ENCODE measurements around the gene NSD1.

DNA sequence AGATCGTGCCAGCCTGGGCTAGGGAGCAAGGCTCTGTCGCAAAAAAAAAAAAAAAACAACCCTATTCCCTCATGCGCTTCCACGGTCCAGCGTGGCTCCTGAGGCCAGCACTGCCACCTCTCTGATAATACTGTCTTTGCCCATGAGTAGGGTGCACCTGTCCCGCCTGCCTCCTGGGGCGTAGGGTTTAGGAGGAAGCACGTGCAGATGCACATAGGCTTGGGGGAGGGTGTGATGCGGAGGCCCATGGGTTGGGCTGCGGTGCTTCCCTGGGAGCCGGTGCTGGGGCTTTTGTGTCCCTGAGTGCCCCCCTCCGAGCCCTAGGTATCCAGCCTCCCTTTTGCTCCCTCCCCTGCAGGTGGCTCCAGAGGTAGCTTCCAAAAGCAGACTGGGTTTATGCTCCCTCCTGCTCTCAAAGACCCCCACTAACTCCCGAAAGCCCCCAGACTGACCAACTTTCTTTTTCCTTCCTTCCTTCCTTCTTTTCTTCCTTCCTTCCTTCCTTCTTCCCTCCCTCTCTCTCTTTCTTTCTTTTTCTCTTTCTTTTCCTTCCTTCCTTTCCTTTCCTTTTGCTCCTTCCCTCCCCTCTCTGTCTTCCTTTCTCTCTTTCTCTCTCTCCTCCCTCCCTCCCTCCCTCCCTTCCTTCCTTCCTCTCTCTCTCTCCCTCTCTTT lies 34.0 kb upstream of the NSD1 start:
- TF ChIP-seq, protein P1, sequence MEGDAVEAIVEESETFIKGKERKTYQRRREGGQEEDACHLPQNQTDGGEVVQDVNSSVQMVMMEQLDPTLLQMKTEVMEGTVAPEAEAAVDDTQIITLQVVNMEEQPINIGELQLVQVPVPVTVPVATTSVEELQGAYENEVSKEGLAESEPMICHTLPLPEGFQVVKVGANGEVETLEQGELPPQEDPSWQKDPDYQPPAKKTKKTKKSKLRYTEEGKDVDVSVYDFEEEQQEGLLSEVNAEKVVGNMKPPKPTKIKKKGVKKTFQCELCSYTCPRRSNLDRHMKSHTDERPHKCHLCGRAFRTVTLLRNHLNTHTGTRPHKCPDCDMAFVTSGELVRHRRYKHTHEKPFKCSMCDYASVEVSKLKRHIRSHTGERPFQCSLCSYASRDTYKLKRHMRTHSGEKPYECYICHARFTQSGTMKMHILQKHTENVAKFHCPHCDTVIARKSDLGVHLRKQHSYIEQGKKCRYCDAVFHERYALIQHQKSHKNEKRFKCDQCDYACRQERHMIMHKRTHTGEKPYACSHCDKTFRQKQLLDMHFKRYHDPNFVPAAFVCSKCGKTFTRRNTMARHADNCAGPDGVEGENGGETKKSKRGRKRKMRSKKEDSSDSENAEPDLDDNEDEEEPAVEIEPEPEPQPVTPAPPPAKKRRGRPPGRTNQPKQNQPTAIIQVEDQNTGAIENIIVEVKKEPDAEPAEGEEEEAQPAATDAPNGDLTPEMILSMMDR (IDR thresholded peaks at IDR 0.05 in 2 of 3, conservative IDR thresholded peaks at IDR 0.05 in 1 of 3; ENCODE audit: borderline replicate concordance in 1 of 3, insufficient read depth in 1 of 3, low read depth in 2 of 3, low read length in 2 of 3), result no peak
- TF ChIP-seq, protein P2, sequence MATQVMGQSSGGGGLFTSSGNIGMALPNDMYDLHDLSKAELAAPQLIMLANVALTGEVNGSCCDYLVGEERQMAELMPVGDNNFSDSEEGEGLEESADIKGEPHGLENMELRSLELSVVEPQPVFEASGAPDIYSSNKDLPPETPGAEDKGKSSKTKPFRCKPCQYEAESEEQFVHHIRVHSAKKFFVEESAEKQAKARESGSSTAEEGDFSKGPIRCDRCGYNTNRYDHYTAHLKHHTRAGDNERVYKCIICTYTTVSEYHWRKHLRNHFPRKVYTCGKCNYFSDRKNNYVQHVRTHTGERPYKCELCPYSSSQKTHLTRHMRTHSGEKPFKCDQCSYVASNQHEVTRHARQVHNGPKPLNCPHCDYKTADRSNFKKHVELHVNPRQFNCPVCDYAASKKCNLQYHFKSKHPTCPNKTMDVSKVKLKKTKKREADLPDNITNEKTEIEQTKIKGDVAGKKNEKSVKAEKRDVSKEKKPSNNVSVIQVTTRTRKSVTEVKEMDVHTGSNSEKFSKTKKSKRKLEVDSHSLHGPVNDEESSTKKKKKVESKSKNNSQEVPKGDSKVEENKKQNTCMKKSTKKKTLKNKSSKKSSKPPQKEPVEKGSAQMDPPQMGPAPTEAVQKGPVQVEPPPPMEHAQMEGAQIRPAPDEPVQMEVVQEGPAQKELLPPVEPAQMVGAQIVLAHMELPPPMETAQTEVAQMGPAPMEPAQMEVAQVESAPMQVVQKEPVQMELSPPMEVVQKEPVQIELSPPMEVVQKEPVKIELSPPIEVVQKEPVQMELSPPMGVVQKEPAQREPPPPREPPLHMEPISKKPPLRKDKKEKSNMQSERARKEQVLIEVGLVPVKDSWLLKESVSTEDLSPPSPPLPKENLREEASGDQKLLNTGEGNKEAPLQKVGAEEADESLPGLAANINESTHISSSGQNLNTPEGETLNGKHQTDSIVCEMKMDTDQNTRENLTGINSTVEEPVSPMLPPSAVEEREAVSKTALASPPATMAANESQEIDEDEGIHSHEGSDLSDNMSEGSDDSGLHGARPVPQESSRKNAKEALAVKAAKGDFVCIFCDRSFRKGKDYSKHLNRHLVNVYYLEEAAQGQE (IDR thresholded peaks at IDR 0.05; ENCODE audit: low read depth), result no peak
- TF ChIP-seq CEBPB (IDR thresholded peaks at IDR 0.05; ENCODE audit: low read depth), result no peak
- TF ChIP-seq RAD21 (IDR thresholded peaks at IDR 0.05; ENCODE audit: low read depth), result no peak
- TF ChIP-seq POLR2AphosphoS5 (IDR thresholded peaks at IDR 0.05; ENCODE audit: low read depth, low read length), result no peak
- TF ChIP-seq POLR2A (IDR thresholded peaks at IDR 0.05; ENCODE audit: borderline replicate concordance, extremely low read depth, insufficient read depth, insufficient read length), result no peak
- TF ChIP-seq EZH2 (IDR thresholded peaks at IDR 0.05), result no peak

Data from HCT116 (cell line).